HFFc6 (cell line): Measurements from ENCODE around the gene BRWD1. TPM values are rescaled to one million over a fixed set of nuclear protein-coding genes. Genes with fewer than 3 reads are reported as not detected.

Experiments used
- DNase-seq: peaks from one replicate; pipeline ENCODE4 v3.0.0-alpha.2; 2018
- H3K27ac Mint-ChIP-seq: 2 replicates; pipeline ENCODE4 v1.8.0; 2020; ENCODE audit warnings: mild to moderate bottlenecking, mixed read lengths
- H3K27me3 Mint-ChIP-seq: 2 replicates; pipeline ENCODE4 v1.8.0; 2021; ENCODE audit warnings: mild to moderate bottlenecking, moderate library complexity, mixed read lengths; ENCODE audit not compliant: insufficient read depth
- H3K36me3 Mint-ChIP-seq: 2 replicates; pipeline ENCODE4 v1.8.0; 2021; ENCODE audit warnings: low read depth, mixed read lengths
- H3K4me1 Mint-ChIP-seq: 2 replicates; pipeline ENCODE4 v1.8.0; 2020; ENCODE audit warnings: low read depth, mixed read lengths
- H3K4me3 Mint-ChIP-seq: 2 replicates; pipeline ENCODE4 v1.8.0; 2020; ENCODE audit warnings: mild to moderate bottlenecking, moderate library complexity, mixed read lengths
- H3K9me3 Mint-ChIP-seq: 2 replicates; pipeline ENCODE4 v1.8.0; 2020; ENCODE audit warnings: mild to moderate bottlenecking, mixed read lengths
- CTCF ChIP-seq: fragments of 200-600 bp; sonication (generic); IDR thresholded peaks from 2 replicates; pipeline ENCODE4 v1.5.0; 2021; ENCODE audit warnings: antibody characterized with exemption, mild to moderate bottlenecking
- total RNA-seq, 6 experiments: library from RNA; stranded (reverse); fragmentation: NEBNext Ultra II Directional; extraction: Animal tissue kit (Norgen Biotek cat#: 25700); gene quantifications; 2 replicates in 1 of 6; 3 replicates in 5 of 6; pipeline ENCODE4 v1.2.3, GENCODE V29; 2021

BRWD1 gene
- total RNA-seq, 6 experiments from 2014 or later = 15.0 to 17.7 (median 15.9) TPM

GRCh38 chr21:39188521-39189139 lies 124.8 kb downstream of the BRWD1 start:
- Mint-ChIP-seq H3K27ac (peak overlapping the region; percentile 35), H3K9me3 (no peaks in the 10 kb centered on the region), H3K4me3 (no peak overlapping the region), H3K36me3 (no peaks in the 10 kb centered on the region), H3K4me1 (peaks cover 60% of the 10 kb centered on the region), H3K27me3 (no peaks in the 10 kb centered on the region)
- no peak for DNase-seq
- TF ChIP-seq CTCF = no peak

- Mint-ChIP-seq H3K27ac (no peak overlapping the region), H3K27me3 (peaks cover 3% of the 10 kb centered on the region; the same call in 1 of the 2 replicates), H3K4me3 (no peak overlapping the region), H3K4me1 (peaks cover 65% of the 10 kb centered on the region), H3K9me3 (no peaks in the 10 kb centered on the region), H3K36me3 (peaks cover 12% of the 10 kb centered on the region; the same call in 1 of the 2 replicates)
- no peak for DNase-seq
- no peak for TF ChIP-seq CTCF
Observed at GRCh38 chr21:39187141-39187540, 126.3 kb downstream of the BRWD1 start.

GRCh38 chr21:39186676-39187075 lies 126.8 kb downstream of the BRWD1 start:
- Mint-ChIP-seq H3K4me3 (no peak overlapping the region), H3K9me3 (no peaks in the 10 kb centered on the region), H3K27me3 (peaks cover 3% of the 10 kb centered on the region; the same call in 1 of the 2 replicates), H3K27ac (no peak overlapping the region), H3K4me1 (peaks cover 70% of the 10 kb centered on the region), H3K36me3 (peaks cover 12% of the 10 kb centered on the region; the same call in 1 of the 2 replicates)
- DNase-seq = no peak
- no peak for TF ChIP-seq CTCF

GRCh38 chr21:39185157-39185556 lies 128.3 kb downstream of the BRWD1 start:
- TF ChIP-seq CTCF = no peak
- peaks cover 69% of the 10 kb centered on the region for H3K4me1 Mint-ChIP-seq
- H3K36me3 Mint-ChIP-seq = peaks cover 18% of the 10 kb centered on the region; the same call in 1 of the 2 replicates
- peaks cover 3% of the 10 kb centered on the region; the same call in 1 of the 2 replicates for H3K27me3 Mint-ChIP-seq
- H3K4me3 Mint-ChIP-seq = peak overlapping the region; percentile 98
- DNase-seq = no peak
- no peak overlapping the region for H3K27ac Mint-ChIP-seq
- H3K9me3 Mint-ChIP-seq = no peaks in the 10 kb centered on the region

GRCh38 chr21:39184050-39184980 lies 129.1 kb downstream of the BRWD1 start:
- Mint-ChIP-seq H3K27me3 (peaks cover 3% of the 10 kb centered on the region; the same call in 1 of the 2 replicates), H3K36me3 (peaks cover 19% of the 10 kb centered on the region), H3K9me3 (no peaks in the 10 kb centered on the region), H3K4me1 (peaks cover 64% of the 10 kb centered on the region), H3K27ac (peak overlapping the region; percentile 98), H3K4me3 (peak overlapping the region; percentile 98)
- no peak for TF ChIP-seq CTCF
- peak; percentile 5 for DNase-seq
